CD8-positive, alpha-beta memory T cell (primary cell): ENCODE data around the gene PHYKPL. TPM values are rescaled to one million over a fixed set of nuclear protein-coding genes. Genes with fewer than 3 reads are reported as not detected.
A peak's percentile ranks its signal among the peaks of the same experiment; 100 is the strongest.

ENCODE experiments used
- CTCF ChIA-PET: fragments of 350-600 bp; sonication (Branson Sonifier 250); formaldehyde crosslinking; loops from one replicate; lab custom pipeline; 2021; ENCODE audit warnings: antibody characterized with exemption; lab: Charles Lee
- POLR2A ChIA-PET: fragments of 350-600 bp; sonication (Branson Sonifier 250); formaldehyde crosslinking; loops from one replicate; lab custom pipeline; 2021; ENCODE audit warnings: antibody characterized with exemption; lab: Charles Lee
- DNase-seq, 5 donors: peaks; one replicate each; pipeline versions ENCODE4 v3.0.0 to v3.0.0-alpha.2; 2020 to 2022; ENCODE audit warnings: mixed read lengths in 1 of 5
- H3K27ac ChIP-seq: one replicate; pipeline ENCODE4 v1.7.0; 2013; ENCODE audit warnings: low read depth, mild to moderate bottlenecking, low read length, moderate library complexity
- H3K27me3 ChIP-seq: 2 replicates; pipeline ENCODE4 v1.7.0; 2013; ENCODE audit warnings: low read length, mild to moderate bottlenecking; ENCODE audit not compliant: insufficient read depth, poor library complexity, severe bottlenecking
- H3K36me3 ChIP-seq: 2 replicates; pipeline ENCODE4 v1.7.0; 2013; ENCODE audit warnings: mild to moderate bottlenecking, low read length, moderate library complexity; ENCODE audit not compliant: insufficient read depth
- H3K4me1 ChIP-seq: 2 replicates; pipeline ENCODE4 v1.7.0; 2013; ENCODE audit warnings: mild to moderate bottlenecking, low read length, moderate library complexity; ENCODE audit not compliant: insufficient read depth
- H3K4me3 ChIP-seq: 2 replicates; pipeline ENCODE4 v1.7.0; 2013; ENCODE audit warnings: mild to moderate bottlenecking, low read length
- H3K9me3 ChIP-seq: 2 replicates; pipeline ENCODE4 v1.7.0; 2013; ENCODE audit warnings: mild to moderate bottlenecking, low read length
- H3K27ac Mint-ChIP-seq, 8 donors: one replicate each; pipeline ENCODE4 v1.8.0; 2020 to 2021; ENCODE audit warnings: mixed read lengths in 8 of 8, mild to moderate bottlenecking in 6 of 8, inconsistent platforms in 3 of 8, moderate library complexity in 3 of 8
- H3K27me3 Mint-ChIP-seq, 2 donors: one replicate each; pipeline ENCODE4 v1.8.0; 2020 to 2021; ENCODE audit warnings: mixed read lengths in 2 of 2, mild to moderate bottlenecking in 1 of 2, moderate library complexity in 1 of 2
- H3K36me3 Mint-ChIP-seq, 3 donors: one replicate each; pipeline ENCODE4 v1.8.0; 2020 to 2021; ENCODE audit warnings: mixed read lengths in 3 of 3, inconsistent platforms in 1 of 3, mild to moderate bottlenecking in 1 of 3
- H3K4me1 Mint-ChIP-seq, 3 donors: one replicate each; pipeline ENCODE4 v1.8.0; 2020 to 2021; ENCODE audit warnings: mixed read lengths in 3 of 3, inconsistent platforms in 1 of 3, mild to moderate bottlenecking in 1 of 3
- H3K4me3 Mint-ChIP-seq, 7 donors: one replicate each; pipeline ENCODE4 v1.8.0; 2020 to 2021; ENCODE audit warnings: mixed read lengths in 7 of 7, mild to moderate bottlenecking in 6 of 7, moderate library complexity in 4 of 7, inconsistent platforms in 2 of 7
- H3K9me3 Mint-ChIP-seq, 5 donors: one replicate each; pipeline ENCODE4 v1.8.0; 2020 to 2022; ENCODE audit warnings: mixed read lengths in 5 of 5, mild to moderate bottlenecking in 3 of 5, moderate library complexity in 2 of 5, inconsistent platforms in 1 of 5
- polyA plus RNA-seq: library from polyadenylated mRNA; unstranded; fragments of 300-500 nt; fragmentation: Illumina TruSeq; gene quantifications from one replicate; pipeline ENCODE4 v1.2.3, GENCODE V29; 2021
- total RNA-seq, 2 experiments: library from RNA; stranded (reverse); gene quantifications; one replicate each; pipeline ENCODE4 v1.2.3, GENCODE V29; 2021

PHYKPL gene
- total and polyA plus RNA-seq, 3 experiments from 2014 or later = 41.6 to 61.1 (median 57.8) TPM

DNA sequence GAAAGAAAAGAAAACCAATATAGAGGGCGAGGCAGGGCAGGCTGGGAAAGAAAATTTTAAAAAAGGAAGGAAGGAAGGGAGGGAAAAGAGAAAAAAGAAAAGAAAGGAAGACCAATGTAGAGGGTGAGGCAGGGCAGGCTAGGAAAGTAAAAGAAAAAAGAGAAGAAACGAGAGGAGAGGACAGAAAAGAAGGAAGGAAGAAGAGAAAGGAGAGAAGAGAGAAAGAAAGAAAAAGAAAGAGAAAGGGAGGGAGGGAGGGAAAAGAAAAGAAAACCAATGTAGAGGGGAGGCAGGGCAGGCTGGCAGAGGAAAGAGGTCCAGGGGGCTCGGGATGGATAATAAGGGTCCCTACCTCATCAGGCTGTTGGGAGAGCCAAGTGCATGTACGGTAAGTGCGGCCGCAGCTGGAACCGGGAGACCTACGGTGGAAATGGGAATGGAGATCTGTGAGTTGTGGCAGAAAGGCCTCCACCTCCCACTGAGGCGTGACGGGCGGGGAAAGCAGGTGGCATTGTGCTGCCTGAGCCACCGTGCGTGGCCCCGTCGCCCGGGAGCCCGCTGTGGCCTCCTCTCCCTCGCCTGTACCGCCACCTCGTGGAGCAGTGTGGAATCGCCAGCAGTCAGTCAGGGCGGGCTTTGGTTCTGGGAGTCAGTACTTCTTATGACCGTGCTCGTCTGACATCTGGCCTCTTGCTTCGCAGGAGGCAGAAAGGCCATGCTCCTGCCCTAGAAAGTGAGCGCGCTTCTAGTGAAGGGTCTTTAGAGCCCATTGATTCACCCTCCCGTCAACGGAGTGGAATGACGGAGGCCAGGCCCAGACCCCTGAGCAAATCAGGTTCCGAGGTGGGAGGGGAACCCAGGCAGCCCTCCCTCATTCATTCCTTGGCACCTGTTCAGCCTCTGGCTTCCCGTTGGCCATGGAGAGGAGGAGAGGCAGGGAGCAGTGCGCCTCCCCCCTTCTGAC lies 68.5 kb downstream of the PHYKPL start:
- ChIA-PET CTCF (interaction anchor here (0.8 to 3.4 kb wide), 8 partner anchors 9 to 88 kb away, joined by 3 to 31 read pairs (median 6); partner anchors contain the start of gene NHP2), POLR2A (no interaction called here)
- H3K36me3 Mint-ChIP-seq = no peaks in the 10 kb centered on the region
- no peaks in the 10 kb centered on the region for H3K9me3 Mint-ChIP-seq
- no peak overlapping the region for H3K27ac ChIP-seq
- H3K4me1 ChIP-seq = peaks cover 7% of the 10 kb centered on the region
- H3K36me3 ChIP-seq = no peaks in the 10 kb centered on the region
- peak; percentile 81 to 91 (median 89) for DNase-seq
- H3K27me3 Mint-ChIP-seq = peaks cover 17 to 18% of the 10 kb centered on the region in 2 donors
- H3K9me3 ChIP-seq = no peaks in the 10 kb centered on the region
- no peak overlapping the region for H3K4me3 ChIP-seq
- H3K4me1 Mint-ChIP-seq = peaks cover 6 to 8% (median 7%) of the 10 kb centered on the region in 3 donors
- H3K27me3 ChIP-seq = peaks cover 3% of the 10 kb centered on the region
- no peak overlapping the region for H3K27ac Mint-ChIP-seq
- no peak overlapping the region for H3K4me3 Mint-ChIP-seq

DNA sequence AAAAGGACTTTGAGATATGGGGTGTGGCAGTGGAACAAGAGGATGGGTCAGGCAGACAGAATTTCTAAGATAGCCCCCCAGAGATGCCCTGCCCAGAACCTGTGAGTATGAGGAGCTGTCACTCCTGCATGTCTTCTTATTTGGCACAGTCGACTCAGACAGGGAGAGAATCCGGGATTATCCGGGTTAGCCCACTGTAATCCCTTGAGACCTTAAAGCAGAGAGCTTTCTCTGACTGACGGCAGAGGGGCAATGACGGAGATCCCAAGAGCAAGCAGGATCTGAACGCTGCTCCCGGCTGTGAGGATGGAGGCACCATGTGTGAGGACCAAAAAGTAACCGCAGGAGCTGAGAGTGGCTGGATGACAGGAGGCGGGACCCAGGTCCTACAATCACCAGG lies 70.1 kb downstream of the PHYKPL start:
- H3K9me3 ChIP-seq = no peaks in the 10 kb centered on the region
- Mint-ChIP-seq H3K27me3 (peaks cover 17 to 18% of the 10 kb centered on the region in 2 donors), H3K27ac (no peak overlapping the region), H3K9me3 (no peaks in the 10 kb centered on the region), H3K4me1 (peaks cover 6 to 8% (median 7%) of the 10 kb centered on the region in 3 donors), H3K4me3 (no peak overlapping the region), H3K36me3 (no peaks in the 10 kb centered on the region)
- no peak for DNase-seq
- CTCF ChIA-PET = interaction anchor here (1.1 to 3.4 kb wide), 8 partner anchors 9 to 86 kb away, joined by 3 to 31 read pairs (median 6); partner anchors contain the start of gene NHP2
- POLR2A ChIA-PET = interaction anchor here (1.4 kb wide), 1 partner anchor 9 kb away, joined by 3 read pairs; the partner anchor contains the start of gene NHP2
- no peak overlapping the region for H3K4me3 ChIP-seq
- H3K27ac ChIP-seq = no peak overlapping the region
- peaks cover 3% of the 10 kb centered on the region for H3K27me3 ChIP-seq
- no peaks in the 10 kb centered on the region for H3K36me3 ChIP-seq
- peaks cover 7% of the 10 kb centered on the region for H3K4me1 ChIP-seq

GRCh38 chr5:178160176-178160575 lies 72.4 kb downstream of the PHYKPL start:
- ChIA-PET POLR2A (no interaction called here), CTCF (interaction anchor here (4.3 kb wide), 1 partner anchor 84 kb away, joined by 22 read pairs; no protein-coding TSS in a partner anchor)
- peaks cover 3% of the 10 kb centered on the region for H3K27me3 ChIP-seq
- no peak for DNase-seq
- H3K4me1 Mint-ChIP-seq = peaks cover 6 to 8% (median 7%) of the 10 kb centered on the region in 3 donors
- no peaks in the 10 kb centered on the region for H3K36me3 Mint-ChIP-seq
- no peak overlapping the region for H3K4me3 ChIP-seq
- no peaks in the 10 kb centered on the region for H3K9me3 ChIP-seq
- H3K4me3 Mint-ChIP-seq = no peak overlapping the region
- H3K27me3 Mint-ChIP-seq = peaks cover 15 to 17% of the 10 kb centered on the region in 2 donors
- no peak overlapping the region for H3K27ac ChIP-seq
- no peaks in the 10 kb centered on the region for H3K36me3 ChIP-seq
- H3K9me3 Mint-ChIP-seq = no peaks in the 10 kb centered on the region
- peaks cover 7% of the 10 kb centered on the region for H3K4me1 ChIP-seq
- no peak overlapping the region for H3K27ac Mint-ChIP-seq

Other genes with a start within 250 kb of the PHYKPL start
- gene PROP1, start 236.6 kb downstream of the PHYKPL start, total RNA-seq = not detected
- not detected for gene PROP1, start 236.6 kb downstream of the PHYKPL start, polyA plus RNA-seq
- gene N4BP3, start 119.3 kb downstream of the PHYKPL start, total RNA-seq = 1 to 10 TPM; 5.2 to 5.3 TPM
- gene N4BP3, start 119.3 kb downstream of the PHYKPL start, polyA plus RNA-seq = 1.7 TPM
- gene RMND5B, start 101.8 kb downstream of the PHYKPL start, total RNA-seq = 10 to 100 TPM; 27.9 to 28.8 TPM
- gene RMND5B, start 101.8 kb downstream of the PHYKPL start, polyA plus RNA-seq = 22.0 TPM
- 100 to 1,000 TPM; 298 to 311 TPM for gene NHP2, start 78.9 kb downstream of the PHYKPL start, total RNA-seq
- gene NHP2, start 78.9 kb downstream of the PHYKPL start, polyA plus RNA-seq = 219 TPM
- gene GMCL2, start 45.4 kb downstream of the PHYKPL start, total RNA-seq = not detected
- gene GMCL2, start 45.4 kb downstream of the PHYKPL start, polyA plus RNA-seq = not detected
- gene HNRNPAB, start 28.3 kb downstream of the PHYKPL start, total RNA-seq = 100 to 1,000 TPM; 672 to 673 TPM
- 80.5 TPM for gene HNRNPAB, start 28.3 kb downstream of the PHYKPL start, polyA plus RNA-seq